ENCODE results near the gene CYBB.

The CYBB gene

DNA sequence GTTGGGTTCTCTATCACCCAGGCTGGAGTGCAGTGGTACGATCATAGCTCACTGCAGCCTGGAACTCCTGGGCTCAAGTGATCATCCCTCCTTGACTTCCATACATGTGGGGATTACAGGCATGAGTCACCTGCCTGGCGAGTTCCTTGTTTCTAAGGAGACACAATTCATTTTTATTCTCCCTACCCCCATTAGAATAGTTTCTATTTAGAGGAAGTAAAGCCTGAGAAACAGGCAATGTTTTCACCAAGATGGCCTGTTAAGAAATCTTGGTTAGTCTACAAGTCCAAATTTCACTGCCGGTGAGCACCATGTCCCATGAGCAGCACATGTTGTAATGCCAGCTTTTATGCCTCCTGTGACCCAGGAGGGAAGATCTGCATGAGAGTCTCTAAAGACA is 5.7 kb downstream of the CYBB start:
- DNase-seq (ENCODE audit: low read depth in 1 of 2, low spot score in 1 of 2): no peak

DNA sequence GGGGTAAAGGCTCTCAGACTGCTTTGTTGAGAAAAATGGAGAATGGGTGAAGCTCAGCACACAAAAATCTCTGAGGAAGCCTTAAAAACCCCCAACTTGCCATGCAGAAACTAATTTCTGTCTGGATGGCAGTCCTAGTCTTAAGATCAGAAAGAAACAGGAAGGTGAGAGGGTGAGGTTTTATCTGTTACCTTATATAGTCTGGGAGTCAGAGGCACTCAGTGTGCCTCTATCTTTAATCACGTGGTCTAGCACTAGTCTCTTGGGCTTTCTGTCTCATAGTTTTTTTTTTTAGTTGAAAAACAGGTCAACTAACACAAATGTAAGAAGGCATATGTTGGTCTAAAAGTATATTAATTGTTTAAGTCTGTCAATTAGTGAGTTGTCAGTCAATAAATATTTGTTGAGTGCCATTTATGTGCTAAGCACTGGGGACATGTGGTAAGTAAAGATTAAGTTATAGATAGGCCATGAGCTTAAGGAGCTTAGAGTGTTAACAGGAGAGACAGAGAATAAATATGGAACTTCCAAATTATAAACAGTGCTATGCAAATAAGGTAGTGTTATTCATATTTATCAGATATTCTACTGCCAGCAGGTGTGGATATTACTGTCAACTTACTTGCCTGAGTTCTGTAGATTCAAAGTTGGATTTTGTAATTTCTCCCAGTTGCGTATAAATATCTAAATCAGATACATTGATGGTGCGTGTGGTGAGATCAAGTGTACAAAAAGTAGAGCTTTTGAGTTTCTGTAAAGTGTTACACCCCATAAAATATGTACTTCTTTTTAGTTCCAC is 7.0 kb downstream of the CYBB start:
- no peak for DNase-seq (ENCODE audit: low read depth in 1 of 2, low spot score in 1 of 2)

GRCh38 chrX:37787423-37787869 is 7.6 kb downstream of the CYBB start:
- no peak for DNase-seq (ENCODE audit: low read depth in 1 of 2, low spot score in 1 of 2)

DNA sequence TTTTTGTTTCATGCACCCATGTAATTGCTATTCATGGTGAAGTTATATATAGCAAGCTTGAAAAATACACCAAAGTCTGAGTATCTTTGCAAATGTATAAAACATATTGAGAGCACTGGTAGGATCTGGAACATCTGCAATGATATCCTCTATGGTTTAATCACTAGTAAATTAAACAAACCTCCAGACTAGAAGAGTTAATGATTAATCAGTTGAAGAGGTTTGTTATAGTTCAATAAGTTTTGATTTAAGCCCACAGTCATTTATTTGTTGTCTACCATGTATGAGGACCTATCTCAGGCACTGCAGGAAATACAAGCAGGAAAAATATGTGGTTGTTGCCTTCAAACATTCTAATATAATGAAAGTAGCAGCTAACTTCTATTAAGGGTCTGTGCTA is 16.5 kb downstream of the CYBB start:
- DNase-seq (ENCODE audit: low read depth in 1 of 2, low spot score in 1 of 2): no peak

DNA sequence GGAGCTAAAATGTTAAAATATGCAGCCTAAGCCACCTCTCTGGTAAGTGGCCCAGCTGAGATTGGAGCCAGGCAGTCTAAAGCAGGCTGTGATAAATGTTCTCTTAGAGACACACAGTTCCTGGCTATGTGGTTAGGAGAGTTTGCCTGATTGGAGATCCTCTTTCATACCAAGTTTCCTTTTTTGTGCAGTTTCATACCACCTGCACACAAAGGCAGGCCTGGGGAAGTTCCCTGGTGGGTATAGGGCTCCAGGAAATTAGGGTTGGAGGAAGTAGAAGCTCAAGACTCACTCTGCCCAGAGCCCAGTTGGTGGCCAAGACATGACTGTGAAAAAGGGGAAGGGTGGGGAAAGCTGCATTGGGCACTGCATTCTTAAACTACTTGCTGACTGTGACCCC is 16.9 kb downstream of the CYBB start:
- DNase-seq (ENCODE audit: low read depth in 1 of 2, low spot score in 1 of 2): no peak

- no peak for DNase-seq (ENCODE audit: low read depth in 1 of 2, low spot score in 1 of 2)
These were observed 20.1 kb downstream of the CYBB start for GRCh38 chrX:37799936-37800335.

GRCh38 chrX:37800717-37801116 is 20.9 kb downstream of the CYBB start:
- DNase-seq (ENCODE audit: low read depth in 1 of 2, low spot score in 1 of 2): no peak

DNA sequence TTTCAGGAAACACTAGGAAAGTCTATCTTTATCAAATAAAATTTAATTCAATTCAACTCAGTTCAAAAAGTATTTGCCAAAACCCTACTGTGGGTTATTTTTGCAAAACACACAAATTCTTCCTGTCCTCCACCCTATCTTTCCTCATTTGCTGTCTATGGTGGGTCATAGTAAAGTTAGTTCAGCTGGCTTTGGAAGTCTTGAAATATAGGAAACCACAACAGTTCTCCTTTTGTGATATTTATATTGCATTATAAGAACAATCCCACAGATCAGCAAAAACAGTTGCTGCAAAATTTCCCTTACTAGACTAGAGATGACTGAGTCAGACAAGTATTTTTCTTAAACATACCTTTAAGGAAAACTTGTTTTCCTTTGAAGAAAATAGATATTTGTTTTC is 22.2 kb downstream of the CYBB start:
- no peak for DNase-seq (ENCODE audit: low read depth in 1 of 2, low spot score in 1 of 2)

- no peak for DNase-seq (ENCODE audit: low read depth in 1 of 2, low spot score in 1 of 2)
These were observed 23.2 kb downstream of the CYBB start for GRCh38 chrX:37803057-37803456.

- DNase-seq (ENCODE audit: low read depth in 1 of 2, low spot score in 1 of 2): no peak
These were observed 30.1 kb downstream of the CYBB start for GRCh38 chrX:37809970-37810369.

GRCh38 chrX:37812110-37812509 is 32.3 kb downstream of the CYBB start:
- no peak for DNase-seq (ENCODE audit: low read depth in 1 of 2, low spot score in 1 of 2)

DNA sequence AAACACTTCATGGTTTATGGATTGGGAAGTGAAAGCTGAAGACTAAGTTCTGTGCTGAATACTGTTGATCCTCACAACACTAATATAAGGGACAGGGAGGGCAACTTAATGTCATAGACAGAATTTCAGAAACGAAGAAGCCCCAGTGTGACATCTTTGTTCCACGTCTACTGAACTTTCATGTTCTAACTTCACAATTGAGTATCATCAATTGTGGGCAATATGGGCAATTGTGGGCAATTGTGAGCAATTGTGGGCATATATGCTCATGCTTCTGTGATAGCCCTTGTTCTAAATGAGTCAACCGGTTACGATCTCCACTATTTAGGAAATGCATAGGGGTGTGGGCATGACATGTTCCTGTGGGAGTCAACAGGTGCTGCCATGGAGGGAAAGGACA is 33.7 kb downstream of the CYBB start:
- DNase-seq (ENCODE audit: low read depth in 1 of 2, low spot score in 1 of 2): no peak

GRCh38 chrX:37815366-37815765 is 35.5 kb downstream of the CYBB start:
- DNase-seq (ENCODE audit: low read depth in 1 of 2, low spot score in 1 of 2): no peak

DNA sequence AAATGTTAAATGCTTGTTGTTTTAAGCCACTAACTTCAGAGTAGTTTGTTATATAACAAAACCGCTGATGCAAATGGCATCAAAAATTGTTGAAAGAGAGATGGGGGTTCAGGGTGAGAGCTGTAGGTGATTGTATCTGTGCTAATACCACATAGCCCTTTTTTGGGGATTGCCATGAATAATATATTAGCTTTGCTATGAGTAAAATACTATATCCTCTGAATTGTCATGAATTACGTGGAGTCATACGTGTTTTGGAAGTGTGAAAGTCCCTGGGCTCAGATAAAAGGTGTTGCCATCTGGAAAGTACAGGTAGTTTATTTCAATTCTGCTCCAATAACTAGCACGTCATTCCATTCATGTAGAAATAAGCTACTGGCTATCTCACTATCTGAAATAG is 36.9 kb downstream of the CYBB start:
- no peak for DNase-seq (ENCODE audit: low read depth in 1 of 2, low spot score in 1 of 2)

GRCh38 chrX:37817176-37817575 is 37.3 kb downstream of the CYBB start:
- DNase-seq (ENCODE audit: low read depth in 1 of 2, low spot score in 1 of 2): no peak

DNA sequence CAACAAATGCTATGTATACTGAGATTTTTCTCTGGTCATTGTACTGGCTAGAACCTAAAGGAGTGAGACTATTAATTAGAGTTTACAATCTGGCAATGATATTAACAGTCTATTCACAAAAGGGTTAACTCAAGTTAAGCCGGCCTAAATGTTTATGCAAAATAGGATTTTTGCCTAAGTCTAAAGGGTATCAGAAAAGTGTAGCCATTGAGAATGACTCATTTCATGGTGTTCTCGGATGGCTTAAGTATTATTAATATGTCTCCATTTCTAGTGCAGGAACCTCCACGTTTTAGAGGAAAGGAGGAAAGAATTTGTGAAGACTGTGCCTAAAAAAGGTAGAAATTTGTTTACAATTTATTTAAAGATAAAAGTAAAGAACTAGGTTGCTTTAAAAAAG is 37.7 kb downstream of the CYBB start:
- DNase-seq (ENCODE audit: low read depth in 1 of 2, low spot score in 1 of 2): no peak

- DNase-seq (ENCODE audit: low read depth in 1 of 2, low spot score in 1 of 2): no peak
These were observed 38.2 kb downstream of the CYBB start for GRCh38 chrX:37818031-37818430.

DNA sequence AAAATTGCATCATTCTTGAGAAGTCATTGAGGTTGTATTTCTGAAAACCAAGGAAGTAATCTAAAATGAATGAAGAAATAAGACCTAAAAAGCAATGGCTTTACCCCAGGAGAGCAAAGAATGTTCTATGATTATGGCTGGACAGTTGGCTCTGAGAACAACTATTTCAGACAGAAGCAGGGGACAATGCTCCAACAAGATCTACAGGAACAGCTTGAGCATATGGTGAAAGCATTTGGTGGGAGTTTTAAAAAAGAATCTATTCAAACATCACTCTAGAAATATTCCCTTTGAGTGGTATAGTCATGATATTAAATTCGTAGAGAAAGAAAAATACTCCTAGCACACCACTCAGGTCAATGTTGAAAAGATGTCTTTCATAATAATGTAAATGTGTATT is 40.8 kb downstream of the CYBB start:
- DNase-seq (ENCODE audit: low read depth in 1 of 2, low spot score in 1 of 2): no peak

DNA sequence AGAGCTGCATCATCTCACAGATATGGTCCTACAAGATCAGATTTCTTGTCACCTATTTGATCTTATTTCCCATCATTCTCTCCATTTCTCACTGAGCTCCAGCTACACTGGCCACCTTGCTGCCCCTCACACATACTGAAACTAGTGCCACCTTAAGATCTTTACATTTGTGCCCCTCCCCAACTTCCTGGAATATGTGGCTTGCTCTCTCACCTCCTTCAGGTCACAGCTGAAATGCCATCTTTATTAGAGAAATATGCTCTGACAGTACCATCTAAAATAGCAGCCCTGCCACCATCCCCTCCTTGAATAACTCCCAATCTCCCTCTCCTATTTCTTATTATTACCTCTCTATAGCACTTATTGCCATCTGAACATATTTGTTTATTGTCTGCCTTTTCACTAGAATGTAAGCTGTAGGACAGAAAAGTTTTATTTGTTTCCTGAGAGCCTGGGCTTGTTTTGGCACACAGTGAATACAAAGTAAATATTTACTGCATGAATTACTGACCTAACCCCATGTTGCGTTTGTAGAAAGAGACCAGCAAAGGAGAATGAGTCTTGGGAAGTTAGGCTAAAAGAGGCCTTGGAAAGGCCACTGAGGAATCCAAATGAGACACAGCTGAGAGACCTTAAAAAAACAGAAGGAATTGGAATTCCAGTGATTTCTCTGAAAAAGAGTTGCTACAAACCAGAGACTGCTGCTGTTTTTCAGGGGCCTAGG is 44.8 kb downstream of the CYBB start:
- DNase-seq (ENCODE audit: low read depth in 1 of 2, low spot score in 1 of 2): no peak

DNA sequence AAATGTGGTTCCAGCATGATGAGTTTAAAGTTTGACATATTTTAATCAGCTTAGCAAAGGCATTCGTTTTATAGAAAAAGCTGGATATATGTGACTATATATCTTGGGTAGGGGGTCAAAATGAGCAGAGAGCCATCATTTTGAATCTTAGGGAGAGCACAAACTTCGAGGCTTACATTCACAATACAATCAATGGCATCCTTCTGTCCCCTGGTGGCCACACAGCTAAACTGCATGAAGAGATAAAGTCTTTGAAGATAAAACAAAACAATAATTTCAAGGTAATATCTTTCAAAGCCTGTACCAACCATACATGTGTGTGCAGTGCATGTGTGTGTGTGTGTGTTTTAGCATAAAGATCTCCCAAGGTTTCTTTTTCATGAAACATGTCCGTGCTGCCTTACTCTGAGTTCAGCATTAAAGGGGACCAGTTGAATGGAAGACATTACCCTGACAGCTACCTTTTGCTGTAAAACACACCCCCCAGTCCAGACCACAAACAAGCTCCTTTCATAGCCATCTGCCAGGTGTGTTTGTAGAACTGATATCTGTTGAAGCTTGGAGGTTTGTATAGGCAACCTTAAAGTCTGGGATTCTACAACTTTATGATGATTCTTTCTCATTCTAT is 45.5 kb downstream of the CYBB start:
- DNase-seq (ENCODE audit: low read depth in 1 of 2, low spot score in 1 of 2): peak in 1 of 2 donors; percentile 20

- DNase-seq (ENCODE audit: low read depth in 1 of 2, low spot score in 1 of 2): no peak
These were observed 49.9 kb downstream of the CYBB start for GRCh38 chrX:37829721-37830120.

- no peak for DNase-seq (ENCODE audit: low read depth in 1 of 2, low spot score in 1 of 2)
These were observed 50.5 kb downstream of the CYBB start for GRCh38 chrX:37830371-37830770.

Measured in activated T-helper 1 cell treated with anti-CD3 and anti-CD28 coated beads, Interleukin-2, amount 50 U/mL, for 16 hours (primary cell).